HUES6 (cell line): ENCODE measurements around the gene NGRN.
"Not testable (repeated sequence)": the region's sequence is repeated elsewhere in the genome, so short reads cannot be mapped to it uniquely, and the experiment has no call there.

ENCODE experiments used
- H3K27ac ChIP-seq: 2 replicates; pipeline ENCODE4 v1.7.0; 2013; ENCODE audit warnings: low read depth, mild to moderate bottlenecking, low read length, inconsistent platforms
- H3K27me3 ChIP-seq: 2 replicates; pipeline ENCODE4 v1.6.1; 2013; ENCODE audit warnings: low read length; ENCODE audit not compliant: control insufficient read depth, insufficient read depth
- H3K36me3 ChIP-seq: 2 replicates; pipeline ENCODE4 v1.6.1; 2013; ENCODE audit warnings: low read length; ENCODE audit not compliant: control insufficient read depth, insufficient read depth
- H3K4me1 ChIP-seq: 2 replicates; pipeline ENCODE4 v1.6.1; 2013; ENCODE audit warnings: low read length; ENCODE audit not compliant: control insufficient read depth, insufficient read depth
- H3K4me3 ChIP-seq: 2 replicates; pipeline ENCODE4 v1.5.1; 2013; ENCODE audit warnings: low read depth, low read length
- H3K9ac ChIP-seq: one replicate; pipeline ENCODE4 v1.6.1; 2013; ENCODE audit warnings: mild to moderate bottlenecking, low read length
- H3K9me3 ChIP-seq: 2 replicates; pipeline ENCODE4 v1.6.1; 2013; ENCODE audit warnings: low read depth, low read length; ENCODE audit not compliant: control insufficient read depth, insufficient read depth

The NGRN gene

GRCh38 chr15:90239371-90239770, 26.1 kb upstream of the NGRN start:
- 0 out of 2 replicates have a peak, but pooled peaks cover 5% of the 10 kb centered on the region for H3K36me3 ChIP-seq
- H3K9ac ChIP-seq: no peak overlapping the region
- H3K4me1 ChIP-seq: no peaks in the 10 kb centered on the region; the same call in 1 of the 2 replicates
- no peaks in the 10 kb centered on the region for H3K9me3 ChIP-seq
- no peak overlapping the region for H3K4me3 ChIP-seq
- H3K27me3 ChIP-seq: no peaks in the 10 kb centered on the region
- no peak overlapping the region for H3K27ac ChIP-seq

GRCh38 chr15:90240856-90241255, 24.6 kb upstream of the NGRN start:
- Histone ChIP-seq H3K27ac (no peak overlapping the region), H3K27me3 (no peaks in the 10 kb centered on the region), H3K4me3 (no peak overlapping the region), H3K9ac (no peak overlapping the region), H3K9me3 (no peaks in the 10 kb centered on the region), H3K4me1 (no peaks in the 10 kb centered on the region), H3K36me3 (0 out of 2 replicates have a peak, but pooled peaks cover 5% of the 10 kb centered on the region)

- H3K9ac ChIP-seq: no peak overlapping the region
- no peak overlapping the region for H3K27ac ChIP-seq
- H3K9me3 ChIP-seq: no peaks in the 10 kb centered on the region
Observed at GRCh38 chr15:90241343-90242192, 23.9 kb upstream of the NGRN start.

GRCh38 chr15:90243943-90244639, 21.4 kb upstream of the NGRN start:
- Histone ChIP-seq H3K9ac (no peak overlapping the region), H3K4me1 (no peaks in the 10 kb centered on the region), H3K9me3 (no peaks in the 10 kb centered on the region), H3K27me3 (no peaks in the 10 kb centered on the region), H3K36me3 (no peaks in the 10 kb centered on the region), H3K4me3 (no peak overlapping the region), H3K27ac (no peak overlapping the region)

More at GRCh38 chr15:90241343-90242192, 23.9 kb upstream of the NGRN start:
- no peak overlapping the region for H3K4me3 ChIP-seq
- no peaks in the 10 kb centered on the region for H3K4me1 ChIP-seq
- H3K36me3 ChIP-seq: 0 out of 2 replicates have a peak, but pooled peaks cover 3% of the 10 kb centered on the region
- no peaks in the 10 kb centered on the region for H3K27me3 ChIP-seq

GRCh38 chr15:90248789-90249202, 16.7 kb upstream of the NGRN start:
- peaks cover 8% of the 10 kb centered on the region; the same call in 1 of the 2 replicates for H3K4me1 ChIP-seq
- no peak overlapping the region for H3K27ac ChIP-seq
- no peaks in the 10 kb centered on the region for H3K9me3 ChIP-seq
- H3K27me3 ChIP-seq: peaks cover 4% of the 10 kb centered on the region
- H3K9ac ChIP-seq: no peak overlapping the region
- H3K36me3 ChIP-seq: no peaks in the 10 kb centered on the region
- no peak overlapping the region; the same call in 1 of the 2 replicates for H3K4me3 ChIP-seq

- no peak within 1 kb of the TSS for H3K27ac ChIP-seq
- H3K36me3 ChIP-seq: no peaks in the 10 kb centered on the region
- H3K9me3 ChIP-seq: no peaks in the 10 kb centered on the region
- peak within 1 kb of the TSS; percentile 73 for H3K4me3 ChIP-seq
- no peak within 1 kb of the TSS for H3K9ac ChIP-seq
- H3K4me1 ChIP-seq: peaks cover 8% of the 10 kb centered on the region; the same call in 1 of the 2 replicates
- peaks cover 4% of the 10 kb centered on the region for H3K27me3 ChIP-seq
Observed at GRCh38 chr15:90249203-90249863, 16.1 kb upstream of the NGRN start, which contains the start of gene TTLL13. Gene TTLL13, plus strand, starts transcription at chr15:90249556. Its CDS starts 1,075 bp downstream, at chr15:90250631.

- no peaks in the 10 kb centered on the region for H3K36me3 ChIP-seq
- H3K27me3 ChIP-seq: no peaks in the 10 kb centered on the region
- H3K4me1 ChIP-seq: no peaks in the 10 kb centered on the region; the same call in 1 of the 2 replicates
- no peak overlapping the region for H3K9ac ChIP-seq
- H3K4me3 ChIP-seq: no peak overlapping the region
- H3K9me3 ChIP-seq: no peaks in the 10 kb centered on the region
- no peak overlapping the region for H3K27ac ChIP-seq
Observed at GRCh38 chr15:90257776-90258175, 7.7 kb upstream of the NGRN start.

GRCh38 chr15:90259524-90259923, 5.9 kb upstream of the NGRN start:
- H3K36me3 ChIP-seq: no peaks in the 10 kb centered on the region
- H3K27ac ChIP-seq: no peak overlapping the region
- no peak overlapping the region for H3K4me3 ChIP-seq
- no peak overlapping the region for H3K9ac ChIP-seq
- no peaks in the 10 kb centered on the region for H3K27me3 ChIP-seq
- H3K4me1 ChIP-seq: peaks cover under 1% of the 10 kb centered on the region
- H3K9me3 ChIP-seq: no peaks in the 10 kb centered on the region

- not testable (repeated sequence) for H3K27me3 ChIP-seq, H3K9ac ChIP-seq, H3K9me3 ChIP-seq, H3K4me3 ChIP-seq, H3K36me3 ChIP-seq, H3K4me1 ChIP-seq, H3K27ac ChIP-seq
Observed at GRCh38 chr15:90260731-90261130, 4.7 kb upstream of the NGRN start.

GRCh38 chr15:90261811-90262210, 3.7 kb upstream of the NGRN start:
- no peaks in the 10 kb centered on the region for H3K27me3 ChIP-seq
- H3K36me3 ChIP-seq: peaks cover 3% of the 10 kb centered on the region; the same call in 1 of the 2 replicates
- H3K4me1 ChIP-seq: peaks cover 4% of the 10 kb centered on the region
- H3K9ac ChIP-seq: no peak overlapping the region
- no peak overlapping the region for H3K4me3 ChIP-seq
- no peaks in the 10 kb centered on the region for H3K9me3 ChIP-seq
- H3K27ac ChIP-seq: no peak overlapping the region
